Stimulated activated CD8-positive, alpha-beta memory T cell treated with anti-CD3 and anti-CD28 coated beads, Interleukin-12 subunit alpha, Interleukin-12 subunit beta, amount 100 ng/mL, for 4 hours (primary cell): Measurements from ENCODE around the gene OCA2.

Source experiments
- DNase-seq: peaks from one replicate; pipeline ENCODE4 v3.0.0-alpha.2; 2020; ENCODE audit warnings: low read depth

Gene OCA2

GRCh38 chr15:27847775-27848710 is 251.1 kb downstream of the OCA2 start:
- DNase-seq, result no peak

GRCh38 chr15:27846722-27847395 is 252.3 kb downstream of the OCA2 start:
- no peak for DNase-seq

DNA sequence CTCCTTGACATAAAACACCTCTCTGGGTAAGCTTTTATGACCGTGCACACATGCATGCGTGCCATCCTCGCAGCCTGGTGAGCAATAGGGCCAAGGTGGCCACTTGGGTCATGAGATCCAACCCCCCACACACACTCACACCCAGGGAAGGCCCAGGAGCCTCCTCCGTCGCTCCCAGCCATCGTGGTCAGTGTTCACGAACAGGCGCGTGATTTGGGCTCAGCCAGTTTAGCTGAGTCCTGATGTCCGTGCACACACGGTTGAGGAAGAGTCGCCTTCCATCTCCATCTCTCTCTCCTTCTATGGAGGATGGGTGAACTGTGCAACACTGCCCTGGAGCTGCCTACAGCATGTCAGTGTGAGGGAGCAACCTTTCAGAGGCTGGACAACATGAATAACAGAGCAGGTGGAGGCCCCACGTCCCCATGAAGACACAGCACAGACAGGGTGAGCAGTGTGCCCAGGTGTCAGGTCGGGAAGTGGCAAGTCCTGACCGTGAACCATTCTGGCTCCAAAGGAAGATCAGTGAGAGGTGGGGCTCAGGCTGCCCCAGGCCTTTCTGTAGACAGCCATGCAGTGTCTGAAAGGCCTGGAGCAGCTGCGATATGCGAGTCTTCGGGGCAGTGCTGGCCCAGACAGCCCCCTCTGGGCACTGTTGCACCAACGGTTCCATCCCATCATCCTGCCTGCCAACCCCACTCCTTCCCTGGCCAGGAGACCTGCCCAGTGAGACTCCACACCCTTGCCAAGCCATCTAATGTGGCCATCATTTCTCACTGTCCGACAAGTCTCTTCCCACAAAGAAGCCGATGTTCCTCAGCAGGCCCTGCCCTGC is 253.4 kb downstream of the OCA2 start:
- no peak for DNase-seq

- no peak for DNase-seq
Observed at GRCh38 chr15:27844018-27844666, 255.0 kb downstream of the OCA2 start.

- DNase-seq, result no peak
Observed at GRCh38 chr15:27843146-27843545, 256.0 kb downstream of the OCA2 start.

DNA sequence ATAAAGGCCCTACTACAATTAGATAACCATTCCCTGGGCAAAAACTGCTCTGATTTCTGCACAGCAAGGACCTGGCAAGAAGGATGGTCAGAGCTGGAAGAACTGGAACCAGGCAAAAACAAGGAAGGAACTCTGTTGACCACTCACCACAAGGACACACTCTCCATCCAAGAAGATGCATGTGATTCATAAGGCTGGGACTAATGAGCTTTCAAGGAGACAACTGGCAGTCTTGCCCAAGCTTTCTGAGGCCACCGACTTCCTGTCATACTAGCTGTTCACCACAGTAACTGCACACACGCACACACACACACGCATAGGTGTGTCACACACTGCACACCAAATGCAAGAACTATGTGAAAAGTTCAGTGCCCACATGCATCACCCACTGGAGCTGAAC is 256.6 kb downstream of the OCA2 start:
- DNase-seq, result no peak

DNA sequence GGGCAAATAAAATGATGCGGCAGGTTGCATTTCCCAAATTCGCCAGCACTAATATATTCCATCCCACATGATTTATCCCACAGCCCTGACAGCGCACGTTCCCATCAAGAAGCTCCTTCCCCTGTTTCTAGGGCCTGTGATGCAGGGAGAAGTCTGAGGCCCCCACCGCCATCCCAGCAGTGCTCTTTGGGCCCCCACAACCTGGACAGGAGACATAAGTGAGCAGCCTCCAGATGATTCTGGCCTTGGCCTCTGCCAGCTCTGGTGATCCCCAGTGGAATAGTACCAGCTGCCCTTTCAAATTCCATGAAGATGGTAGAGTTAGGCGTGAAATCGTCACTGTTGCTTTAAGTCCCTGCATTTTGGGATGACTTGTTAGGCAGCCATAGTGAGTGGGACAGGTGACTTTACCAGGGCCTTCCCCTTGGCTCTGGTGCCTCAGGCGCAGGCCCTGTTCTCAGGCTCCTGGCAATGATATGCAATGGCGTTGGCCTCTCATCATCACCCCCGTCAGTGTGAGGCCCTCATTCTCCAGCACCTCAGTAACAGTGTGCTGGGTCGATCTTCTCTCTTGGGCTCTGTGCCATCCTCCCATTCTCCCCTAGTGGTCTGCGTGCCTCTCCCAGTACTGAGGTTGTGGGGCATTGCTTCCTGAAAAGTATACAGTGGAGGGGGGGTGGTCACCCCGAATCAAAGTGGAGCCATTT is 263.7 kb downstream of the OCA2 start:
- DNase-seq, result no peak

GRCh38 chr15:27834684-27835083 is 264.4 kb downstream of the OCA2 start:
- DNase-seq, result no peak

DNA sequence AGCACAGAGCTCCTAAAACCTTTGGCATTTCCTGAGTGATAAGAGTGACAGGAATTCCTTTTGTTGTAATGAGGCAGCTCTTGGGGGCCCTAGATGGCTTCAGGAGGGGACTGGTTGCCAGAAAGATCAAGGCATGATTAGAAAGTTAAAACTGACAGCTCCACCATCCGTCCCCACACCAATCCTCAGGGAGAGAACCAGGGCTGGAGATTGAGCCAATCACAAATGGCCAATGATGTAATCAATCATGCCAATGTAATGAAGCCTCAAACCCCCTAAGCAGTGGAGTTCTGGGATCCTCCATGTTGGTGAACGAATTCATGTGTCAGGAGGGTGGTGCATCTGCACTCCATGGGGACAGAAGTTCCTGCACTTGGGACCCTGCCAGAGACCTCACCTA is 265.1 kb downstream of the OCA2 start:
- no peak for DNase-seq

DNA sequence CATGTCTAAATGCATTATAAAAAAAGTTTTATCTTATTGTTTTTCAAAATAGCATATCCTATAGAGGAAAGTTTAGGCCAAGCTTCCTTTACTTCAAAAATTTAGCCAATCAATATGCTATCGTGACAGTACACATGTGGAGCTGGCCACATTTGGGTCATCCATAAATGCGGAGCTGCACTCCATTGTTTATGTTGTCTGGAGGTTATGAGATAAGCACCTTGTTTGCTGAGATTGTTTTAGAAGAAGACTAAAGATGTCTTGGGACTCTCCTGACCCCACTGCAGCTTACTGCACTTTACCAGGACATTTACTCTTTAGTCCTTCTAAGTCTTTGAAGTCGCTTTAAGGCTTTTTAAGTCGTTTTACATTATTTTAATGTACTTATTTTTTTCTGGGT is 265.9 kb downstream of the OCA2 start:
- DNase-seq, result no peak

DNA sequence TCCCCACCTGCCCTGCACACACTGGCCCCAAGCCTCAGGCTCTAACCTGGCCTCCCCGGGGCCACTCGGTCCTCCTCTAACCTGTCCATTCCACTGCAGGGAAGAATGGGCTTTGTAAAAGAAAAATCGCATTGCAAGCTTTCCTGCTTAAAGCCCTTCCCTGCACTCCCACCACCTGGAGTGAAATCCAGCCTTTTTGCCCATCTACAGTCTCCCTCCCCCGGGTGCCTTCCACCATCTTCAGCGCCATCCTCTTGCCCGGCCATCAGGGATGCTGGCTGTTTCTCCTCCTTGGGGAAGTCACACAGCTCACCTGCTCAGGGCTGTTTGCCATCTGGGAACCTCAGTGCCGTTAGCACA is 266.9 kb downstream of the OCA2 start:
- DNase-seq, result no peak

DNA sequence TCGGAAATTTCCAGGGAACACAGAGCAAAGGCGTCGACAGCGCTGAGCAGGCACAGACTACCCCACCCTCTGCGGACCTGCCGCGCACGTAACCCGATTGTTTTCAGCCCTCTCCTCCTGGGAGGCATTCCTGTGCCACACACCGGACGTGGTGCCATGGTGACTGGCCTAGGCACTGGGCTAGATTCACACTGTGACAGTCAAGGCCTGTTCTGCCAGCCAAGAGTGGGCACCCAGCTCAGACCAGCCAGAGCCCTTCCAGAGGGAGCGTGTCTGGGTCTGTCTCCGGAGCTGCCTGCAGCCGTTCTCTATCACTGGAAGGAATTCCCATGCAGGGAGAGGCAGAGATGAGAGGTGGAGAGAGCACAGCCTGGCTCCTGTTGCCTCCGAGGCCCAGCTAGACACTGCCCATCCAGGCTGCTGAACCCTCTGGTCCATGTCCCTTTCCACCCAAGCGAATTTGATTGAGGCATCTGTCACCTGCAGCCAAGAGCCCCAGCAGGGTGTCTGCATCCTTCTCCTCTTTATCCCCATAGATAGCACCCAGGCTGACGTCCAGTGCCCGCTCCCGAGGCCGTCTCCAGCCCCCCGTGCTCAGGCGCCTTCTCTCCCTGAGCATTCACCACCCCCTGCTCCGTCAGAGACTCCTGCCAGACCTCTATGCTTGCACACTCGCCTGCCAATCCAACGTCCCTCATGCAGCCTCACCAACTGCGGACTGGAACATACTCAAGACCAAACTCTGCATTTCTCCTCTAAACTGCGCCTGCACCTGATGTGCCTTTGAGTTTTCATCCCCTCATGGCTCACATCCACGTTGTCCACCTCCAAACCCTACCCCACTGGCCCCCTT is 267.5 kb downstream of the OCA2 start:
- DNase-seq, result no peak

- no peak for DNase-seq
Observed at GRCh38 chr15:27828746-27829145, 270.4 kb downstream of the OCA2 start.

- no peak for DNase-seq
Observed at GRCh38 chr15:27826902-27827714, 272.0 kb downstream of the OCA2 start.

- no peak for DNase-seq
Observed at GRCh38 chr15:27826411-27826810, 272.7 kb downstream of the OCA2 start.

GRCh38 chr15:27824841-27825422 is 274.2 kb downstream of the OCA2 start:
- DNase-seq, result no peak

GRCh38 chr15:27821273-27821672 is 277.8 kb downstream of the OCA2 start:
- no peak for DNase-seq

DNA sequence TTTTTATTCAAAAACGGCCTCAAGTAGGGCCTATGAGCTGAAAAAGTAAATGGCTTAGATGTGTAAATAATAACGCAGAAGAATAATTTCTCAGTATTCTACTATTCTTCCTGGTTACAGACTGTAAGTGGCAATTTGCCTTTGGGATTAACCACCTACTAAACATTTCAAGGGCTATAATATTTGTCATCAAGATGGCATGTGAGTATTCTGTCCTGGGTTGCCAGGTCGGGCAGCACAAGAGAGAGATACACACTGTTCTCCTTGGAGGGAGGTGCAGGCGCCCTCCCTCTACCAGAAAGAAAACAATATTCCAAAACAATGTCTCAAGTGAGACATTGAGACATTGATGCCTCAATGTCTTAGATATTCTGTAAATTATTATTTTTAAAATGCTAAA is 278.4 kb downstream of the OCA2 start:
- DNase-seq, result no peak

GRCh38 chr15:27820232-27820631 is 278.9 kb downstream of the OCA2 start:
- no peak for DNase-seq
